A673 (cell line): ENCODE measurements around the gene RBM17. TPM values are rescaled to one million over a fixed set of nuclear protein-coding genes. Genes with fewer than 3 reads are reported as not detected.

Source experiments
- BruUV-seq: library from RNA; stranded (reverse); fragments of 400-500 nt; replicated peaks from 2 replicates; lab custom pipeline; 2021; lab: Mats Ljungman, UMichigan
- CTCF ChIA-PET: fragments of 300-600 bp; sonication (Branson Sonifier 250); formaldehyde crosslinking; loops from one replicate; lab custom pipeline; 2022; ENCODE audit warnings: antibody characterized with exemption; lab: Charles Lee
- POLR2A ChIA-PET: fragments of 300-600 bp; sonication (Branson Sonifier 250); formaldehyde crosslinking; loops from one replicate; lab custom pipeline; 2022; ENCODE audit warnings: antibody characterized with exemption; ENCODE audit not compliant: low non-redundant PET; lab: Charles Lee
- DNase-seq: peaks from one replicate; pipeline ENCODE4 v3.0.0-alpha.2; 2015; ENCODE audit warnings: low spot score
- H3K27ac ChIP-seq: fragments of 200-600 bp; sonication (generic); 2 replicates; pipeline ENCODE4 v1.5.1; 2016; ENCODE audit warnings: mixed run types, low read depth, mild to moderate bottlenecking, mixed read lengths, antibody characterized with exemption, low read length; ENCODE audit not compliant: poor library complexity, severe bottlenecking
- H3K27me3 ChIP-seq: fragments of 200-600 bp; sonication (generic); replicated peaks from 2 replicates; pipeline ENCODE4 v1.6.1; 2017; ENCODE audit warnings: mixed run types, low read depth, mild to moderate bottlenecking, mixed read lengths, antibody characterized with exemption, low read length; ENCODE audit not compliant: insufficient read depth, poor library complexity
- H3K36me3 ChIP-seq: fragments of 200-600 bp; sonication (generic); 2 replicates; pipeline ENCODE4 v1.6.1; 2016; ENCODE audit warnings: mixed run types, mild to moderate bottlenecking, mixed read lengths, antibody characterized with exemption, low read length; ENCODE audit not compliant: insufficient read depth, poor library complexity, severe bottlenecking
- H3K4me1 ChIP-seq: fragments of 200-600 bp; sonication (generic); 2 replicates; pipeline ENCODE4 v1.6.1; 2017; ENCODE audit warnings: mixed run types, mild to moderate bottlenecking, mixed read lengths, antibody characterized with exemption, low read length; ENCODE audit not compliant: insufficient read depth, poor library complexity, severe bottlenecking
- H3K4me3 ChIP-seq: fragments of 200-600 bp; sonication (generic); 2 replicates; pipeline ENCODE4 v1.5.1; 2016; ENCODE audit warnings: low read depth, mixed run types, mild to moderate bottlenecking, mixed read lengths, low read length; ENCODE audit not compliant: poor library complexity, severe bottlenecking
- H3K9me3 ChIP-seq: fragments of 200-600 bp; sonication (generic); 2 replicates; pipeline ENCODE4 v1.6.1; 2016; ENCODE audit warnings: mixed run types, low read depth, mild to moderate bottlenecking, mixed read lengths, antibody characterized with exemption, low read length; ENCODE audit not compliant: poor library complexity, severe bottlenecking
- EZH2 ChIP-seq: fragments of 200-600 bp; sonication (generic); IDR thresholded peaks from 2 replicates; pipeline ENCODE4 v1.6.1; 2017; ENCODE audit warnings: borderline replicate concordance, low read depth, mild to moderate bottlenecking, mixed read lengths, antibody characterized with exemption, low read length; ENCODE audit not compliant: poor library complexity, severe bottlenecking
- intact Hi-C: fragments of 100-400 bp; cut with micrococcal nuclease; formaldehyde crosslinking; loops from one replicate; pipeline ENCODE4 v1.10.0; 2022; ENCODE audit not compliant: unreplicated experiment
- total RNA-seq: library from RNA; stranded (reverse); gene quantifications from 2 replicates; pipeline ENCODE4 v1.2.3, GENCODE V29; 2021
- TF ChIP-seq, protein P1 (sequence below): fragments of 300-800, 200-600 bp; sonication (generic); conservative IDR thresholded peaks from 2 replicates; pipeline ENCODE4 v1.5.1; 2017; ENCODE audit warnings: low read depth, mild to moderate bottlenecking, antibody characterized with exemption, low read length, moderate library complexity, mixed read lengths

The RBM17 gene
- total RNA-seq, 1 experiment from 2014 or later, result 195 TPM

DNA sequence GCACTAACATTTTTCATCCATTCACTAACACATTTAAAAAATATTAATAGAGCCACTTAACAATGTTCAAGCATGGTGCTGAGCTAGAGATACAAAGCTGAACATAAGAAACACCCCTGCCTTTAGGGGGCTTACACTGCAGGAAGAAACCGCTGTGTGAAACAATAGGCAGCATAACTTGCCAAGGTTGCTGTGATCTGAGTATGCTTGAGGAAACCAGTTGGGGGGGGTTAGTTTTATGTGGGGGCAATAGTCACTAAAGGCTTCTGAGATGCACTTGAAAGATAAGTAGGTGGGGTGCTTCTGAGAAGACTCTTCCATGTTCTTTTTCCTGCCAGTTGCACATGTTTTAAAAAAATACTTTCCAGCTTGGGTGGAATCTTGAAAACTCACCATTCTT, 2.8 kb downstream of the RBM17 start:
- no TSS peak for BruUV-seq
- ChIA-PET CTCF (no interaction called here), POLR2A (no interaction called here)
- H3K27ac ChIP-seq, result no peak overlapping the region
- peak; percentile 49 for DNase-seq
- H3K9me3 ChIP-seq, result no peaks in the 10 kb centered on the region
- no peaks in the 10 kb centered on the region for H3K27me3 ChIP-seq
- H3K36me3 ChIP-seq, result no peaks in the 10 kb centered on the region
- intact Hi-C loops, result no loop called here
- peaks cover 32% of the 10 kb centered on the region for H3K4me1 ChIP-seq
- H3K4me3 ChIP-seq, result no peak overlapping the region
- TF ChIP-seq, protein P1, sequence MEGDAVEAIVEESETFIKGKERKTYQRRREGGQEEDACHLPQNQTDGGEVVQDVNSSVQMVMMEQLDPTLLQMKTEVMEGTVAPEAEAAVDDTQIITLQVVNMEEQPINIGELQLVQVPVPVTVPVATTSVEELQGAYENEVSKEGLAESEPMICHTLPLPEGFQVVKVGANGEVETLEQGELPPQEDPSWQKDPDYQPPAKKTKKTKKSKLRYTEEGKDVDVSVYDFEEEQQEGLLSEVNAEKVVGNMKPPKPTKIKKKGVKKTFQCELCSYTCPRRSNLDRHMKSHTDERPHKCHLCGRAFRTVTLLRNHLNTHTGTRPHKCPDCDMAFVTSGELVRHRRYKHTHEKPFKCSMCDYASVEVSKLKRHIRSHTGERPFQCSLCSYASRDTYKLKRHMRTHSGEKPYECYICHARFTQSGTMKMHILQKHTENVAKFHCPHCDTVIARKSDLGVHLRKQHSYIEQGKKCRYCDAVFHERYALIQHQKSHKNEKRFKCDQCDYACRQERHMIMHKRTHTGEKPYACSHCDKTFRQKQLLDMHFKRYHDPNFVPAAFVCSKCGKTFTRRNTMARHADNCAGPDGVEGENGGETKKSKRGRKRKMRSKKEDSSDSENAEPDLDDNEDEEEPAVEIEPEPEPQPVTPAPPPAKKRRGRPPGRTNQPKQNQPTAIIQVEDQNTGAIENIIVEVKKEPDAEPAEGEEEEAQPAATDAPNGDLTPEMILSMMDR, result no peak
- TF ChIP-seq EZH2, result no peak

DNA sequence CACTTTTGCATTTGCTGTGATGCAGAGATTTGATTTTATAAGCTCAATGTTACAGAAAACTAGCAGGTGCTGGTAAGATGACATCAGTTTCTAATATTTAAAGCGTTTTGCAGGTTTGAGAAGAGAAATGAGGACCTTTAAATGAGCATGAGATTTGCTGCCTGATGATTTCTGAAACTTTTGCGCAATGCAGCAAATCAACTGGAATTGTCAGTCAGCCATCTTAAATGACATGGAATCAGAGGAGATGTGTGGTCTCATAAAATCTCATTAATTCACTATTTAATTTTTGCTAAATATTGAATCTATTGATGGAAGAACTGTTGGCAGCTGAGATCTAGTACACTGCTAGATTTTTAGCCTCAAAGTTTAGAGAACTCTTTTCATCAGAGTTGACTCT, 3.9 kb downstream of the RBM17 start:
- Histone ChIP-seq H3K27me3 (no peaks in the 10 kb centered on the region), H3K27ac (no peak overlapping the region), H3K4me3 (no peak overlapping the region), H3K9me3 (no peaks in the 10 kb centered on the region), H3K4me1 (peaks cover 32% of the 10 kb centered on the region), H3K36me3 (peaks cover 9% of the 10 kb centered on the region)
- CTCF ChIA-PET, result no interaction called here
- no peak for DNase-seq
- POLR2A ChIA-PET, result no interaction called here
- no TSS peak for BruUV-seq
- intact Hi-C loops, result no loop called here
- no peak for TF ChIP-seq EZH2
- TF ChIP-seq, protein P1, result no peak

DNA sequence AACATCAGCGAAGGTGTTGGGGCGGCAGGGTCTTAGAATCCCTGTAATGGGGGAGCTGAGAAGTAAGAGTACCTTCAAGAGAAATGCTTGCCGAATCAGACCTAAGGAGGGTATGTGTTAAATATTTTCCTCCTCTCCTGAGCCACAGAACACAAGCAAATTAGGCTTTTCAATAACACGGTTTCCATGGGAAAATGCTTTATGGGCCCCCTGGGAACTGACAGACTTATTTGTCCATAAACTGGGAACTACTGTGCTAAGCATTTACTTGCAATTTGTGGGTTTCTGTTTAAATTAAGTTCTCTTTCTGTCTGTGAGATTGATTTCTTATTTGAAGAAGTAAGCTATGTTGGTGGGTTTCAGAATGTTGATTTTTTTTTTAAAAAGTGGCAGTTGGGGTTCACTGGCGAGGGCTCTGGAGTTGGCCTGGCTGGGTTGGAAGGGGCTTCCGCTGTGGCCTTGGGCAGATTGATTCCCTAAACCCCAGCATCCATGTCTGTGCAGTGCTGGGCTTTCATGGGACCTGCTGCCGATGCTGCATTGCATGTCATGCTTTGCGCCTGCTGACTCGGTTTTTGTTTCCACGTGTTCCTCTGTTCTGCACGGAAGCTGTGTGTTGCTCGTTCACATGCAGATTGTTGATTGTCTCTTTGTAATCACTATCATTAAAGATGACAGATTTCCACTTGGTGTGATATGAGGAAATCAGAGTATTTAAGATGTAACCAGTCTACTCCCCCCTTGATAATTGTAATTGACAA, 7.2 kb downstream of the RBM17 start:
- Histone ChIP-seq H3K4me3 (no peak overlapping the region), H3K36me3 (peaks cover 32% of the 10 kb centered on the region), H3K27ac (peak overlapping the region; percentile 55), H3K9me3 (no peaks in the 10 kb centered on the region), H3K4me1 (peaks cover 22% of the 10 kb centered on the region), H3K27me3 (no peaks in the 10 kb centered on the region)
- intact Hi-C loops, result no loop called here
- DNase-seq, result peak; percentile 70
- TF ChIP-seq, protein P1, result no peak
- TF ChIP-seq EZH2, result no peak
- ChIA-PET POLR2A (no interaction called here), CTCF (no interaction called here)
- no TSS peak for BruUV-seq
